GM23338 (cell line): ENCODE data around the gene SEPTIN3.

Source experiments
- CTCF ChIP-seq, 2 experiments: fragments of 200-600 bp in 1 of 2; sonication (generic) in 1 of 2; conservative IDR thresholded peaks; 2 replicates each; pipeline versions ENCODE4 v1.5.1 to v1.6.1; 2016 to 2017; ENCODE audit warnings: antibody characterized with exemption in 2 of 2, low read depth in 2 of 2, mild to moderate bottlenecking in 2 of 2, moderate library complexity in 1 of 2
- NANOG ChIP-seq: IDR thresholded peaks from 2 replicates; pipeline ENCODE4 v1.6.1; 2016; ENCODE audit warnings: antibody characterized with exemption, borderline replicate concordance

- no peak for TF ChIP-seq CTCF (conservative IDR thresholded peaks at IDR 0.05; ENCODE audit: low read depth in 2 of 2)
- no peak for TF ChIP-seq NANOG
Measured at GRCh38 chr22:42010778-42011177, 41.5 kb downstream of the SEPTIN3 start.
